Tibial nerve (tissue), 3 donors: ENCODE results near the gene NOM1.

ENCODE experiments used
- POLR2A ChIP-seq, 2 donors: fragments of 450-650 bp; IDR thresholded peaks; one replicate each; pipeline ENCODE4 v1.6.1; 2017; ENCODE audit warnings: antibody characterized with exemption in 2 of 2, mild to moderate bottlenecking in 2 of 2, moderate library complexity in 2 of 2
- TF ChIP-seq, protein P1 (sequence below), 5 experiments: fragments of 200-600 bp in 3 of 5; fragments of 450-650 bp in 2 of 5; sonication (generic) in 3 of 5; IDR thresholded peaks; one replicate each; pipeline ENCODE4 v1.5.1; 2016 to 2019; ENCODE audit warnings: antibody characterized with exemption in 5 of 5, mild to moderate bottlenecking in 3 of 5, moderate library complexity in 2 of 5

DNA sequence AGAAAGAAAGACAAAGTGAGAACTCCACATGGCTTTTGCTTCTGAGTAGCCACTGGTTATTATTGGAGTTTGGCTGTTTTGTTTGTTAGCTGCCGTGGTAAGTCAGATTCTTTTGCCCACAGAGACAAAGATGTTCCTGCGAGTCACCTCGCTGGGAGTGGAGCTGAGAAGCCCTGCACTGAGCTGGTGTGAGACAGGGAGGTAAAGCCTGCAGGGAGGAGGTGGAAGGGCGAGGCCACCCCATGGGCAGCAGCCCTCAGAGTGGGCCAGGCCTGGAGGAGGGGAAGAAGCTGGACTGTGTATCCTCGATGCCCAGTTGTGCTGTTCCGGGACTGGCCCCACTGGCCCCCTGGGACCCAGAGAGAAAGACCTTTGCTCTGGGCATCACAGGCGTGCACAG, 14.3 kb upstream of the NOM1 start:
- TF ChIP-seq, protein P1, sequence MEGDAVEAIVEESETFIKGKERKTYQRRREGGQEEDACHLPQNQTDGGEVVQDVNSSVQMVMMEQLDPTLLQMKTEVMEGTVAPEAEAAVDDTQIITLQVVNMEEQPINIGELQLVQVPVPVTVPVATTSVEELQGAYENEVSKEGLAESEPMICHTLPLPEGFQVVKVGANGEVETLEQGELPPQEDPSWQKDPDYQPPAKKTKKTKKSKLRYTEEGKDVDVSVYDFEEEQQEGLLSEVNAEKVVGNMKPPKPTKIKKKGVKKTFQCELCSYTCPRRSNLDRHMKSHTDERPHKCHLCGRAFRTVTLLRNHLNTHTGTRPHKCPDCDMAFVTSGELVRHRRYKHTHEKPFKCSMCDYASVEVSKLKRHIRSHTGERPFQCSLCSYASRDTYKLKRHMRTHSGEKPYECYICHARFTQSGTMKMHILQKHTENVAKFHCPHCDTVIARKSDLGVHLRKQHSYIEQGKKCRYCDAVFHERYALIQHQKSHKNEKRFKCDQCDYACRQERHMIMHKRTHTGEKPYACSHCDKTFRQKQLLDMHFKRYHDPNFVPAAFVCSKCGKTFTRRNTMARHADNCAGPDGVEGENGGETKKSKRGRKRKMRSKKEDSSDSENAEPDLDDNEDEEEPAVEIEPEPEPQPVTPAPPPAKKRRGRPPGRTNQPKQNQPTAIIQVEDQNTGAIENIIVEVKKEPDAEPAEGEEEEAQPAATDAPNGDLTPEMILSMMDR (IDR thresholded peaks at IDR 0.05), result no peak
- TF ChIP-seq POLR2A (IDR thresholded peaks at IDR 0.05), result no peak
